PFSK-1 (cell line): ENCODE results near the gene SLC7A6.

Source experiments
- FOXP2 ChIP-seq: optimal IDR thresholded peaks from 2 replicates; pipeline ENCODE3; 2011; ENCODE audit warnings: borderline replicate concordance, control low read depth, inconsistent platforms; ENCODE audit not compliant: insufficient read depth; ENCODE audit errors: extremely low read length, extremely low read depth
- POLR2AphosphoS5 ChIP-seq: IDR thresholded peaks from 2 replicates; pipeline ENCODE4 v1.6.1; 2012; ENCODE audit warnings: low read depth, mild to moderate bottlenecking, control low read depth, low read length, moderate library complexity
- SIN3A ChIP-seq: IDR thresholded peaks from 2 replicates; pipeline ENCODE4 v1.6.1; 2012; ENCODE audit warnings: mild to moderate bottlenecking, low read length, moderate library complexity, borderline replicate concordance; ENCODE audit not compliant: insufficient read depth
- TAF1 ChIP-seq: IDR thresholded peaks from 2 replicates; pipeline ENCODE4 v1.6.1; 2012; ENCODE audit warnings: low read length, control low read depth, borderline replicate concordance; ENCODE audit not compliant: insufficient read depth
- TF ChIP-seq, protein P1 (sequence below), 2 experiments: IDR thresholded peaks; 2 replicates each; pipeline versions ENCODE4 v1.6.1 to v1.8.0; 2011 to 2012; ENCODE audit warnings: low read depth in 2 of 2, low read length in 2 of 2, control low read depth in 1 of 2, inconsistent platforms in 1 of 2, mild to moderate bottlenecking in 1 of 2, moderate library complexity in 1 of 2; ENCODE audit not compliant: insufficient read depth in 1 of 2

The SLC7A6 gene

DNA sequence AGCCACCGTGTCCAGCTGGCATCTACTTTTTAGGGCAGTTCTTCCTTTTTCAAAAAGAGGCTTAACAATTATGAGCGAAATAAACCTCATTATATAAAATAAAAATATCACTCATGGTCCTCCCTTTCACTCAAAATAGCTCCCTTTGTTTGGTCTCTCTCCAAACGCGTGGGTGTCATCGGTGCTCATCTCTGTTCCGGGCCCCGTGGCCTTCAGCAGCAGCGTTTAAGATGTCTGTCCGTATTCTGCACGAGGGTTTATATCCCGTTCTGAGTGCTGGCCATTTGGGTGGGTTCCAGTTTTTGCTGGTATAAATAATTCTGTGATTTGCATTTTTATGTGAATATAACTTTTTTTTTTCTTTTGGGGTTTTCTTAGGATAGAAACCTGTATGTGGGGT, 79.9 kb downstream of the SLC7A6 start:
- TF ChIP-seq, protein P1, sequence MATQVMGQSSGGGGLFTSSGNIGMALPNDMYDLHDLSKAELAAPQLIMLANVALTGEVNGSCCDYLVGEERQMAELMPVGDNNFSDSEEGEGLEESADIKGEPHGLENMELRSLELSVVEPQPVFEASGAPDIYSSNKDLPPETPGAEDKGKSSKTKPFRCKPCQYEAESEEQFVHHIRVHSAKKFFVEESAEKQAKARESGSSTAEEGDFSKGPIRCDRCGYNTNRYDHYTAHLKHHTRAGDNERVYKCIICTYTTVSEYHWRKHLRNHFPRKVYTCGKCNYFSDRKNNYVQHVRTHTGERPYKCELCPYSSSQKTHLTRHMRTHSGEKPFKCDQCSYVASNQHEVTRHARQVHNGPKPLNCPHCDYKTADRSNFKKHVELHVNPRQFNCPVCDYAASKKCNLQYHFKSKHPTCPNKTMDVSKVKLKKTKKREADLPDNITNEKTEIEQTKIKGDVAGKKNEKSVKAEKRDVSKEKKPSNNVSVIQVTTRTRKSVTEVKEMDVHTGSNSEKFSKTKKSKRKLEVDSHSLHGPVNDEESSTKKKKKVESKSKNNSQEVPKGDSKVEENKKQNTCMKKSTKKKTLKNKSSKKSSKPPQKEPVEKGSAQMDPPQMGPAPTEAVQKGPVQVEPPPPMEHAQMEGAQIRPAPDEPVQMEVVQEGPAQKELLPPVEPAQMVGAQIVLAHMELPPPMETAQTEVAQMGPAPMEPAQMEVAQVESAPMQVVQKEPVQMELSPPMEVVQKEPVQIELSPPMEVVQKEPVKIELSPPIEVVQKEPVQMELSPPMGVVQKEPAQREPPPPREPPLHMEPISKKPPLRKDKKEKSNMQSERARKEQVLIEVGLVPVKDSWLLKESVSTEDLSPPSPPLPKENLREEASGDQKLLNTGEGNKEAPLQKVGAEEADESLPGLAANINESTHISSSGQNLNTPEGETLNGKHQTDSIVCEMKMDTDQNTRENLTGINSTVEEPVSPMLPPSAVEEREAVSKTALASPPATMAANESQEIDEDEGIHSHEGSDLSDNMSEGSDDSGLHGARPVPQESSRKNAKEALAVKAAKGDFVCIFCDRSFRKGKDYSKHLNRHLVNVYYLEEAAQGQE (IDR thresholded peaks at IDR 0.05; ENCODE audit: insufficient read depth in 1 of 2, low read depth in 2 of 2, low read length in 2 of 2) = no peak
- TF ChIP-seq POLR2AphosphoS5 (no peak), FOXP2 (no peak), SIN3A (no peak), TAF1 (no peak)

DNA sequence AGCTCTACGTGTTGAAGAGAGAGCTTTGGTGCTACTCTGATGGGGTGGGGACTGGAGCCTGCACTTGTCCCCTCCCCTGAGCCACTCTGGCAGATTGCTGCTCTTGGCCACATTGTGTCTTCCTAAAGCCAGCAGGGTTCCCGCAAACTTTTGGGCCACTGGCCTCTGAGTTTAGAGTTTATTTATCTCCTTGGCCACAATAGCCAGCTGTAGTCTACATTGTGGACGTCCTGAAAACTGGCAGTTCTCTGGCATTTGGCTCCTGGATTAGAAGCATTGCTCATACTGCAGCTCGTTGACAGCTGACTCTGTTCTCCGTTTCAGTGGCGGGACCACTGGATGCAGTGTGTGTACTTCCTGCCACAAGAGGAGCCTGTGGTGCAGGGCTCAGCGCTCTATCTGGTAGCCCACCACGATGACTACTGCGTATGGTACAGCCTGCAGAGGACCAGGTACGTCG, 81.1 kb downstream of the SLC7A6 start:
- TF ChIP-seq POLR2AphosphoS5 = no peak
- TF ChIP-seq, protein P1 (IDR thresholded peaks at IDR 0.05; ENCODE audit: insufficient read depth in 1 of 2, low read depth in 2 of 2, low read length in 2 of 2) = no peak

DNA sequence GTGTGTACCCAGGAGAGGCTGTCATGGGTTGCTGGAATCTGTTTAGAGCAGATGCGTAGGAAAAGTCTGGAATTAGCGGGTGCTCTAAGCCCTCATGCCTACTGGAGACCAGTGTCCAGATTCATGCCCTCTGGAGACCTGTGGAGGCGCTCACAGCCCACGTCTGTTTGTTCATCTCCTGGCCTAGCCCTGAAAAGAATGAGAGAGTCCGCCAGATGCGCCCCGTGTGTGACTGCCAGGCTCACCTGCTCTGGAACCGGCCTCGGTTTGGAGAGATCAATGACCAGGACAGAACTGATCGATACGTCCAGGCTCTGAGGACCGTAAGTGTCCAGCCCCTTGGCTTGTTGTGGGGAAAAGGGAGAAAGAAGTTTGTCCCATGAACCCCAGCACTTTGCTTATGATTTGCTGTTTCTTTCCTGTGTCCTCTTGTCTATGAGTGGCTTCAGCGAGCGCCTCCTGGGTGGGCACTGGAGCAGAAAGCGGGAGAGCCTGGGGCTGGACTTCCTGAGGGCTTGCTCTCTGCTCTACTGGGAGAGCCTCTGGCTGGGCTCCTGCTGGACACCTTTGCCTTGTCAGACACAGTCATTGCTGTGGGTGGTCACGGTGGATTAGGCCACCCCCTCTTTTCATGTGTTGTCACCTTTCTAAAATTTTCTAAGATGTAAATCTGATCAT, 81.8 kb downstream of the SLC7A6 start:
- TF ChIP-seq, protein P1 (IDR thresholded peaks at IDR 0.05; ENCODE audit: insufficient read depth in 1 of 2, low read depth in 2 of 2, low read length in 2 of 2) = no peak
- TF ChIP-seq TAF1 (no peak), POLR2AphosphoS5 (no peak), FOXP2 (no peak), SIN3A (no peak)

DNA sequence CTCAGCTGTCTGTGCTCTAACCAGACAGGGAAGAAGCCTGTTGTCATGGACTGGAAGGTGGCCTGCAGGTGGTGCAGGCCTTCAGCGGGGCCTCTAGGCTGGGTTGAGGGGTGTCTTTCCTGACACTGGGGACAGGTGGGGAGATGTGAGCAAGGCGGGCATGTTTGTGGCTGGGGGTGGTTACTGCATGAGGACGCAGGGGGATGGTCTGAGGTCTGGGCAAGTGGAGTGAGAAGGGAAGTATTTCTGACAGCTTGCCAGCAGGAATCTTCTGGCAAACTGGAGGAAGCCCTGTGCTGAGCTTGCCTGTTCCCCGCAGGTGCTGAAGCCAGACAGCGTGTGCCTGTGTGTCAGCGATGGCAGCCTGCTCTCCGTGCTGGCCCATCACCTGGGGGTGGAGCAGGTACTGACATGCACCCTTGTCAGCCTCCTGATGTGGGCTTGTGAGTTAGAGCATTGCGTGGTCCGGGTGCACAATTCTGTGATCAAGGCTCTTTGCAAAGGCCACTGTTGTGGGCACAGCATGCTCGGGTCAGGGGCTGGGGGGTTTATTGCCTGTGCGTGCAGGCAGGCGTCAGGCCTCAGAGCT, 82.7 kb downstream of the SLC7A6 start:
- TF ChIP-seq TAF1 = no peak
- TF ChIP-seq SIN3A = no peak
- no peak for TF ChIP-seq FOXP2
- TF ChIP-seq POLR2AphosphoS5 = no peak
- TF ChIP-seq, protein P1 (IDR thresholded peaks at IDR 0.05; ENCODE audit: insufficient read depth in 1 of 2, low read depth in 2 of 2, low read length in 2 of 2) = no peak

DNA sequence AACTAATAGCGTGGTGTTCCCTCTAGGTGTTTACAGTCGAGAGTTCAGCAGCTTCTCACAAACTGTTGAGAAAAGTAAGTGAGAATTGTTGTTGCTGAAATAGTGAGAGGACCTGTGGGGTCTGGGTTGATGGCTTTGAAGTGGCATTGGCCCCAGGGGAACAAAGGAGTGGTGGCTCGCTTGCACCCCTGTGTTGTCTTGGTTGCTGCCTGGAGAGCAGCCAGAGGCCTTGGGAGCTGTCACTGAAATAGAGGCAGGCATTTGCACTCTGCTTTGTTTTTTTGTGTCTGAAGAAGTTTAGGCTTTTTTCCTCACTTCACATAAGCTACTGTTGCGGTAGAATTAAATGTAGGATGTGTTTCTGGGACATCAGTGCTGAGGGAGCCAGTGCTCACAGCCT, 83.3 kb downstream of the SLC7A6 start:
- no peak for TF ChIP-seq TAF1
- TF ChIP-seq POLR2AphosphoS5 = no peak
- TF ChIP-seq, protein P1 (IDR thresholded peaks at IDR 0.05; ENCODE audit: insufficient read depth in 1 of 2, low read depth in 2 of 2, low read length in 2 of 2) = no peak
- no peak for TF ChIP-seq SIN3A
- TF ChIP-seq FOXP2 = no peak
